NCI-H1694 treated with DMSO at 0.1 percent for 48 hours (cell line): ENCODE measurements around the gene JPH3.

ENCODE experiments used
- DNase-seq: peaks from one replicate; lab custom pipeline; 2025; lab: John Stamatoyannopoulos, UW

JPH3 gene

GRCh38 chr16:87626905-87627304, 24.6 kb downstream of the JPH3 start:
- DNase-seq: no peak

- no peak for DNase-seq
These were observed 25.4 kb downstream of the JPH3 start for GRCh38 chr16:87627542-87628245.

- no peak for DNase-seq
These were observed 26.1 kb downstream of the JPH3 start for GRCh38 chr16:87628246-87628923.

GRCh38 chr16:87628940-87629339, 26.6 kb downstream of the JPH3 start:
- DNase-seq: no peak

- DNase-seq: no peak
These were observed 28.8 kb downstream of the JPH3 start for GRCh38 chr16:87631067-87631466.

- no peak for DNase-seq
These were observed 32.1 kb downstream of the JPH3 start for GRCh38 chr16:87634411-87634810.

- DNase-seq: peak; percentile 71
These were observed 33.3 kb downstream of the JPH3 start for GRCh38 chr16:87635541-87636049.

GRCh38 chr16:87636050-87636684, 33.9 kb downstream of the JPH3 start:
- peak; percentile 62 for DNase-seq

GRCh38 chr16:87636741-87637140, 34.4 kb downstream of the JPH3 start:
- DNase-seq: no peak

GRCh38 chr16:87637357-87637756, 35.0 kb downstream of the JPH3 start:
- no peak for DNase-seq

GRCh38 chr16:87638736-87639135, 36.4 kb downstream of the JPH3 start:
- DNase-seq: no peak

GRCh38 chr16:87641721-87642120, 39.4 kb downstream of the JPH3 start:
- DNase-seq: no peak

- DNase-seq: no peak
These were observed 40.2 kb downstream of the JPH3 start for GRCh38 chr16:87642491-87642890.

- DNase-seq: no peak
These were observed 41.9 kb downstream of the JPH3 start for GRCh38 chr16:87644186-87644585.

GRCh38 chr16:87644596-87644995, 42.3 kb downstream of the JPH3 start:
- DNase-seq: no peak

GRCh38 chr16:87645802-87646201, 43.5 kb downstream of the JPH3 start:
- no peak for DNase-seq

GRCh38 chr16:87647431-87648185, 45.3 kb downstream of the JPH3 start:
- DNase-seq: no peak

- DNase-seq: no peak
These were observed 45.9 kb downstream of the JPH3 start for GRCh38 chr16:87648236-87648635.

GRCh38 chr16:87648698-87649487, 46.6 kb downstream of the JPH3 start:
- no peak for DNase-seq

- DNase-seq: no peak
These were observed 50.1 kb downstream of the JPH3 start for GRCh38 chr16:87652386-87652785.

GRCh38 chr16:87652799-87653198, 50.5 kb downstream of the JPH3 start:
- DNase-seq: no peak

- no peak for DNase-seq
These were observed 50.9 kb downstream of the JPH3 start for GRCh38 chr16:87653234-87653633.
